Uterus (tissue), 4 donors: Measurements from ENCODE around the gene MSANTD3. TPM values are rescaled to one million over a fixed set of nuclear protein-coding genes. Genes with fewer than 3 reads are reported as not detected.
"Not testable (repeated sequence)": the region's sequence is repeated elsewhere in the genome, so short reads cannot be mapped to it uniquely, and the experiment has no call there.

Experiments
- DNase-seq, 2 donors: peaks; one replicate each; pipeline ENCODE4 v3.0.0-alpha.2; 2019 to 2020
- H3K27ac ChIP-seq, 2 donors: fragments of 200-600 bp; sonication (generic); 1 replicate in 1 of 2; 2 replicates in 1 of 2; pipeline ENCODE4 v1.5.1; 2016 to 2018
- H3K27me3 ChIP-seq, 2 donors: fragments of 200-600 bp; sonication (generic); one replicate each; pipeline ENCODE4 v1.5.1; 2018 to 2019; ENCODE audit warnings: control low read depth in 1 of 2
- H3K36me3 ChIP-seq, 2 donors: fragments of 200-600 bp; sonication (generic); one replicate each; pipeline ENCODE4 v1.5.1; 2019; ENCODE audit warnings: control low read depth in 1 of 2
- H3K4me1 ChIP-seq, 2 donors: fragments of 200-600 bp; sonication (generic); one replicate each; pipeline ENCODE4 v1.5.1; 2018 to 2019; ENCODE audit warnings: control low read depth in 1 of 2
- H3K4me3 ChIP-seq, 2 donors: fragments of 200-600 bp; sonication (generic); 1 replicate in 1 of 2; 2 replicates in 1 of 2; pipeline ENCODE4 v1.5.1; 2018 to 2019; ENCODE audit warnings: mild to moderate bottlenecking in 1 of 2
- H3K9me3 ChIP-seq, 2 donors: fragments of 200-600 bp; sonication (generic); one replicate each; pipeline ENCODE4 v1.5.1; 2019; ENCODE audit warnings: control low read depth in 1 of 2
- CTCF ChIP-seq, 4 experiments: fragments of 200-600 bp in 2 of 4; fragments of 450-650 bp in 2 of 4; sonication (generic) in 2 of 4; IDR thresholded peaks; one replicate each; pipeline ENCODE4 v1.5.1; 2016 to 2019; ENCODE audit warnings: antibody characterized with exemption in 4 of 4, mild to moderate bottlenecking in 2 of 4, moderate library complexity in 1 of 4
- POLR2A ChIP-seq, 2 donors: fragments of 450-650 bp; IDR thresholded peaks; one replicate each; pipeline ENCODE4 v1.6.1; 2016; ENCODE audit warnings: antibody characterized with exemption in 2 of 2, mild to moderate bottlenecking in 1 of 2, moderate library complexity in 1 of 2
- intact Hi-C: fragments of 100-400 bp; cut with DNase I; formaldehyde crosslinking; loops from one replicate; pipeline ENCODE4 v1.15.1; 2023; ENCODE audit warnings: low total_unique reads
- total RNA-seq, 4 donors: library from RNA; depleted of rRNA in 3 of 4; stranded (reverse); fragments of >200 nt in 3 of 4; gene quantifications; one replicate each; pipeline versions ENCODE4 v1.1.0 to v1.2.4, GENCODE V29; 2014 to 2023
- donor health status: DM: yes; HTN: yes; CAD: no.

The MSANTD3 gene
- 10 to 100 TPM in 3 of 4 donors, 1 to 10 TPM in 1; 7.4 to 28.1 (median 20.2) TPM for total RNA-seq

- intact Hi-C loops, result loop anchor here (10.0 kb wide), 1 partner anchor 72 kb away; the partner anchor contains the start of gene TEX10
Observed at GRCh38 chr9:100426530-100427365, at the start of gene MSANTD3. Gene MSANTD3 (plus strand): TSS chr9:100427143. CDS start chr9:100441939, 14,796 bp downstream.

GRCh38 chr9:100379862-100380261 is 47.1 kb upstream of the MSANTD3 start:
- DNase-seq, result no peak
- Histone ChIP-seq H3K36me3 (no peaks in the 10 kb centered on the region), H3K27me3 (no peaks in the 10 kb centered on the region), H3K27ac (no peak overlapping the region), H3K9me3 (peaks cover 0 to 2% of the 10 kb centered on the region in 2 donors), H3K4me1 (no peaks in the 10 kb centered on the region), H3K4me3 (no peak overlapping the region)
- TF ChIP-seq POLR2A (IDR thresholded peaks at IDR 0.05) (no peak), CTCF (IDR thresholded peaks at IDR 0.05) (no peak)
- intact Hi-C loops, result no loop called here

More at GRCh38 chr9:100426530-100427365, at the start of gene MSANTD3:
- no peaks in the 10 kb centered on the region for H3K27me3 ChIP-seq
- peak; percentile 51 to 59 for DNase-seq
- peaks cover 9 to 10% of the 10 kb centered on the region in 2 donors for H3K4me1 ChIP-seq
- no peaks in the 10 kb centered on the region for H3K9me3 ChIP-seq
- H3K27ac ChIP-seq, result peak within 1 kb of the TSS; percentile 93 to 97
- peak within 1 kb of the TSS; percentile 71 to 83 for H3K4me3 ChIP-seq
- TF ChIP-seq CTCF (IDR thresholded peaks at IDR 0.05) (peak in 3 of 4 experiments; percentile 26 to 66 (median 57)), POLR2A (IDR thresholded peaks at IDR 0.05) (peak in 1 of 2 donors; percentile 26)
- H3K36me3 ChIP-seq, result no peaks in the 10 kb centered on the region

GRCh38 chr9:100392989-100393388 is 34.0 kb upstream of the MSANTD3 start:
- H3K36me3 ChIP-seq, H3K27ac ChIP-seq, H3K4me3 ChIP-seq, intact Hi-C loops, DNase-seq, H3K27me3 ChIP-seq, H3K4me1 ChIP-seq, H3K9me3 ChIP-seq: not testable (repeated sequence)

GRCh38 chr9:100394032-100394695 is 32.8 kb upstream of the MSANTD3 start:
- TF ChIP-seq POLR2A (IDR thresholded peaks at IDR 0.05), result no peak
- TF ChIP-seq CTCF (IDR thresholded peaks at IDR 0.05), result no peak
- intact Hi-C loops, result no loop called here
- Histone ChIP-seq H3K9me3 (no peaks in the 10 kb centered on the region), H3K4me1 (no peaks in the 10 kb centered on the region), H3K36me3 (no peaks in the 10 kb centered on the region), H3K27me3 (no peaks in the 10 kb centered on the region), H3K27ac (no peak overlapping the region), H3K4me3 (no peak overlapping the region)
- DNase-seq, result no peak

GRCh38 chr9:100394816-100395215 is 32.1 kb upstream of the MSANTD3 start:
- Histone ChIP-seq H3K27ac (no peak overlapping the region), H3K27me3 (no peaks in the 10 kb centered on the region), H3K4me3 (no peak overlapping the region), H3K4me1 (no peaks in the 10 kb centered on the region), H3K9me3 (no peaks in the 10 kb centered on the region), H3K36me3 (no peaks in the 10 kb centered on the region)
- intact Hi-C loops, result no loop called here
- no peak for DNase-seq
- TF ChIP-seq CTCF (IDR thresholded peaks at IDR 0.05), result no peak
- no peak for TF ChIP-seq POLR2A (IDR thresholded peaks at IDR 0.05)
